OCI-M1 (cell line): ENCODE data around the gene AHDC1.
A peak's percentile ranks its signal among the peaks of the same experiment; 100 is the strongest.

ENCODE experiments used
- DNase-seq: peaks from one replicate; lab custom pipeline; 2025; lab: John Stamatoyannopoulos, UW

The AHDC1 gene

GRCh38 chr1:27599605-27600497, 4.1 kb downstream of the AHDC1 start:
- no peak for DNase-seq

- DNase-seq = peak; percentile 66
Measured at GRCh38 chr1:27598902-27599528, 4.9 kb downstream of the AHDC1 start.

DNA sequence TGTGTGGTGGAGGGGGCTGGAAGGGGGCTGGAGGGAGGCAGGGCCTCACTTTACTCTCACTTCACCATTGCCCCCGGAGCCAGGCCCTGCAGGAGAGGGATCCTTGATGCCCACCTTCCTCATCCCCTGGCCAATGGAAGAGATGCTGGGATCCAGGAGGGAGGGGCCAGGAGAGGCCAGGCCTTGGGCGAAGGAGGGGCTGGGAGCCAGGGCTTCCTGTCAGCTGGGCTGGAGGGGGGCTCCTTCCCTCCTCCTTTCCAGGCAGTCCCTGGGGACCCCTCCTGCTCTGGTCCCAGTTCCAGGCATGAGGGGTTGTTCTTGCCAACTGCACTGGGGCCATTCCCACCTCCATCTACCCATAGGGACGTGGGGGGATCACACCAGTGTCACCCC, 5.7 kb downstream of the AHDC1 start:
- DNase-seq = no peak

- no peak for DNase-seq
Measured at GRCh38 chr1:27597516-27598294, 6.2 kb downstream of the AHDC1 start.

DNA sequence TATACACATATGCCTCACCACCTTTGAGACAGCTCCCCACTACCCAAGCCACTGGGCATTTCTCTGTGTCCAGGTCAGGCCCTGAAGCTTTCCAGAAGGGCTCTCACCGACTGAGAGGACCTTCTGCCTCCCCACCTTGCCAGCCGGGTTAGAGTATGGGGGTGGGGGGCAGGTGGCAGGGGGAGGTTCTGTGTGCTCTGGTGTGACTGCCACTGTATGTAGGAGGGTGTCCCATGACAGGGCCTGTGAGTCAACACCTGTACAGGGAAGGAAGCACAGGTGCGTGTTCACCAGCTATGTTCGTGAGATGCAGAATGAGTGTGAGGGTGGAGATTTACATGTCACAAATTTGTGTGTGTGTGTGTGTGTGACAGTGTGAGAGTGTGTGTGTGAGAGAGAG, 7.0 kb downstream of the AHDC1 start:
- DNase-seq = no peak

- no peak for DNase-seq
Measured at GRCh38 chr1:27596261-27596660, 7.7 kb downstream of the AHDC1 start.

GRCh38 chr1:27595597-27595996, 8.3 kb downstream of the AHDC1 start:
- no peak for DNase-seq

DNA sequence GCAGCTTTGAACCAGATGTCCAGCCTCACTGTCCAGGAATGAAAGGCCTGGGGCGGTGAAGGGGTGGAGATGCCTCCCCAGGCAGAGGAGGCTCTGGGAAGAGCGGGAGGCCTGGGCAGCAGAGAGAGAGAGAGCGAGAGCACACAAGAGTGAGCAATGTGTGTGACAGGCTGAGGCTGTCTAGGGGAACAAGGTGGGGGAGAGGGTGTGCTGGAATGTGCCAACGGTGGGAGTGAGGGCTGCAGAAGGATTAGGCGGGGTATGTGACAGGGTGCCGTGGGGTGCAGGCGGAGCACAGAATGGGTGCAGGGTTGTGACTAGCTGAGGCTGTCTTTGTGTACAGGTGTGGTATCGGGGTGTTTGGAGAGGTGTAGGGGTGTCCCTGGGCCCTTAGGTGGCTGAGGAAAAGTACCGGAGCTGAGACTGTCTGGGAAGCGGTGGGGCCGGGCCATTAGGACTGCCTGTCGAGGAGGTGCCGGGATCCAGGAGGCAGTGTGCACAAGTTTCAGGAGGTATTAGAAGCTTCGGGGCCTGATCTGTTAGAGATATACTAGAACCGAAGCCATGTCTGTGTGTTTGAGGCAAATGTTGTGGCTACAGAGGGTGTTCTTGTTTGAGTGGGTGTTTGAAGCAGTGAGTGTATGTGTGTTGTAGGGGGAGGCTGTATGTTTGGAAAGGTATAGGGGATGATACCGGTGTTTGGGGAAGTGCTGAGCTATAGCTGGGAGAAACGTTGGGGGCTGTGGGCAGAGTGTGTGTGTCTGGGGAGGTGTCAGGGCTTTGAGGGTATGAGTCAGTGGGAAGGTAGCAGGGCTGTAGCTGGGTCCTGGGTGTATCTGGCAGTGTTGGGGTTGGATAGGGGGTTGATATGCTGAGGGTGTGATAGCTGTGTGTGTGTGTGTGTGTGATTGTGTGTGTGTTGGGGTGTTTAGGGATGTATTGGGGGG, 9.1 kb downstream of the AHDC1 start:
- DNase-seq = no peak

DNA sequence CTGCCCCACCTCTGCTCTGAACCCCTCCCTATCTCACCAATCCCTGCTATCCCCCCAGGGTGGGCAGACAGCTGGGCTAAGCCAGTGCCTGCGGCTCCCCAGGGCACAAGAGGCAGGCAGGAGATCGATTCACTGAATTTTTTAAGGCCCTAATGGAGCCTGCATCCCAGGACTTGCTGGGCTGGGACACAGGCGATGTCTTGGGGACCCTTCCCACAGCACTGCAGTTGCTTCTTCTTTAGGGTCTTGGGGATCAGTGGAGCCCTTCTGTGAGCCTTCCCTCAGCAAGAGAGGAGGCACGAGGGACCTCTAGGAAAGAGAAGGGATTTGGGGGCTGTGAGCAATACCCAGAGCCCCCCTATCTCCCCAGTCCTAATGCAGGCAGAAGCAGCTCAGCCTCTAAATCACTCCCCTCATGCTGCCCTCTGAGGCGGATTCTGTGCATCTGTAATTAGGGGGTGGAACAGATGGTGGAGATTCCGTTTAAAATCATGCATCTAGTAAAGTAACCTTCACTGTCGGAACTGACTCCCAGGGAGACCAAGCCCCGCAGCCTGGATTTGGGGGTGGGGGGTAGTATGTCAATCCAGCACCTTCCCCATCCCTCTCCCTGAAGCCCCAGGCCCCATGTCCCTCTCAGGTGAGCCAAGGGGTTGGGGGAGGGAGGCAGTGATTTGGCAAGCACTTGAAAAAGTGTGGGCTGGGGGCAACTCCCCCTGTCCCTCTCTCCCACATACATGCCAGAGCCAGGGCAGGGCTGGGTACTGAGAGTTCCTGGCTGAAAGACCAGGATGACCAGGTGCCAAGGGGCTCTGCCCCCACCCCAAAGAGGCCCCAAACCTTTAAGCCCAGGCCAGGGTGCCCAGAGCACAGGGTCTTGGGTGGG, 10.0 kb downstream of the AHDC1 start:
- DNase-seq = no peak

DNA sequence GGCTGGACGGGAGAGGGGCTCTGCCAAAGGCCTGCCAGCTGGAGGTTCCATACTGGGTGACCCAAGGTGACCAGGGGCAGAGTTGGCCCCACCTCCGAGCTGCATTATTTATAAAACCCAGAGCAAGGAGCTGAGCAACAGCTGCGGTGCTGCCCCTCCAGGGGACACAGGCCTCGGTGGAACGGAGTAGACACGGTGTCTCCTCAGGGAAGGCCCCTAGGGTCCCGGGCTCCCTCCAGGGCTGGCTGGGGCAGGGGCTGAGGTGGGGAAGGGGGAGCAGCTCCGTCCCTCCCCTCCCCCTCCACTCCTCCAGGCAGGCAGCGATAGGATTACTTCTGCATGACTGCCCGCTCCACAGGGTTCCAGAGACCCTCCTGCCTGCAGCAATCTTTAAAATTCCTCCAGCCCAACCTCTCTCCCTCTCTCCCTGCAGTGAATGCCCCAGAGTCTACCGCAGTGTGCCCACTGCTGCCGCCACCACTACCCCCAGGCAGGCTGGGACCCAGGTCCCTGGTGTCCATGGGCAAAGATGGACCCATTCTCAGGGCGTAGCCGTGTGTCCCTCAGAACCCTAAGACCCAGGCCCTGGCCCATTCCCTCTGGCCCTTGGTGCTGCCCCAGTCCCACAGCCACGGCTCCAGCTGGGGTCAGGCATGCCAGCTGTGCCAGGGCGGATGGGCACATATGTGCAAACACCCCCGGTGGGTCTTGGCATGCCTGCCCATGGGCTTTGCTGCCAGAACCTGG, 10.8 kb downstream of the AHDC1 start:
- DNase-seq = no peak

GRCh38 chr1:27592232-27592930, 11.6 kb downstream of the AHDC1 start:
- no peak for DNase-seq

DNA sequence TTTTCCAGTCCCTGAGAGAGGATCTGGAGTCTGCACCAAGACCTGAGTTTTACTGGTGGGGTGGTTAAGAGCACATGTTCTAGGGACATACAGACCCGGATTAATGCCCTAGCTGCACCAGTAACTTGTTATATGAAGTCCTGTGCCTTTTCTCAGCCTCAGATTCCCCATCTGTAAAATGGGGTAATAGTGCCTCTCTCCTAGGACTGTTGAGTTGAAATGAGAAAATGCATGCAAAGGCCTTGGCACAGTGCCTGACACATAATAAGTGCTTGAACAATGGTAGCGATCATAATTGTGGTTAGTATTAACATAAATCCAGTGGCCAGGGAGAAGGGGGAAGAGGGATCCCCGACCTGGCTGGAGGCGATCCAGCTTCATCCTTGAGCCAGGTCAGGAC, 12.3 kb downstream of the AHDC1 start:
- no peak for DNase-seq

DNA sequence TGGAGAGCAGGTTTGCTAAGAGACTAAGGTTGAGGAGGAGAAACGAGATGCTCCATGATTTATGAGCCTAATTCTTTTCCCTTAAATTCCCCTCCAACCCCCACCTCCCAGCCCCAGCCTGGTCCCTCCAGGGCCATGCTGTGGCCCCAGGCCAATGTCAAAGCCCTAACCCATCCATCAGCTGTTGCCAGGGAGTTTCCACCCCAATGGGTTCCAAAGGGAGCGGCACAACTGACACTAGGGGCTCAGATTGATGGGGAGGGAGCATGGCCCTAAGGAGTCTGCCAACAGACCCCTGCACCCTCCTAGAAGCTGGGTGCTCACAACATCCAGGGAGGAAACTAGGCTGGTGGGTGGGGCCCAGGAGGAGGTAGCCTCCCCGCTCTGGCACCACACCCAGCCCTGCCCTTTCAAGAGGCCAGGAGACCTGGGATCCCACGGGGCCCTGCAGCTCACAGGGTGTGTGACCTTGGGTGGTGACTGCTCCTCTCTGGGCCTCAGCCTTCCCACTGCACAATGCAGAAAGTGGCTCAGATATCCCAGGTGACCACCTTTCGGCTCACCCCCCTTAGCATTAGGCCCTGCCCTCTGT, 12.9 kb downstream of the AHDC1 start:
- no peak for DNase-seq

- no peak for DNase-seq
Measured at GRCh38 chr1:27589841-27590426, 14.0 kb downstream of the AHDC1 start.

- DNase-seq = no peak
Measured at GRCh38 chr1:27589441-27589840, 14.5 kb downstream of the AHDC1 start.

DNA sequence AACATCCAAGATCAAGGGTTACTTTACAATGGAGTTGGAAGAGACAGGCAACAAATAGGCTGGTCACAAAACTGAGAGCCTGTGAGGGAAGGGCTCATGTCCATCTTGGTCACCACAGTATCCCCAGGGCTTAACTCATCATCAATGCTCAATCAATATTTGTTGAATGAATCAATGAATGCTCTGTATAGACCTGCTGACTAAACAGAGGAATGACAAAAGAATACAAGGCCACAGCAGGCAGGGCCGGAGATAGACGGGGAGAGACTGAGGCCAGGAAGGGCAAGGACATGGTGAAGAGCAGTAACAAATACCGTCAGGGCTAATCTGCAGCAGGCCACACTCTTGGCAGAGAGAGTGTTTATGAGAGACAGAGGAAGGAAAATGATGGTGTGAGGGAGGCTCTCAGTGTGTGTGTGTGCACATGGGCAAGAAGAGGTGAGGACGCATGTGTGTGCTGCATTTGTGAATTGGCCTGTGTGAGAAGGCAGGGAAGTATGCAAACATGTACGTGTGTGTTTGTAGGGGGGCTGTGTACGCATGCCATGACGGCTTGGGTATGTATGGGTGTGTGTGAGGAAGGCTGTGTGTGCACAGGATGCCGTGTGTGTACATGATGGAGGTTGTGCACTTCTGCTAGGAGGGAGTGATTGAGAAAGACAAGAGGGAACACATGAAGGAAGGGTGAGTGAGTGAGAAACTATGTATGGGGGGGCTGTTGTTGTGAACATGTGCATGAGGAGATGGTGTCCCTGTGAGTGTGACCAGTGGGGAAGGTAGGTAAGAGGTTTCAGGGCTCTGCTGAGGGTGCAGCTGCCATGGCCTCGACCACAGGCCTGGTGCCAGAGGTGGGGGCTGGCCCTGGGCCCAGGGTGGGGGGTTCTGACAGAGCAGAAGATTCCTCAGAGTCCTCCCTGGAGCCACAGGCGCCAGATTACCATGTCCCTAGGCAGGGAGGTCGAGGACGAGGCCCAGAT, 15.4 kb downstream of the AHDC1 start:
- DNase-seq = no peak

GRCh38 chr1:27585684-27586083, 18.3 kb downstream of the AHDC1 start:
- DNase-seq = no peak
